ENCODE results near the gene RASGEF1C. TPM values are rescaled to one million over a fixed set of nuclear protein-coding genes. Genes with fewer than 3 reads are reported as not detected.

RASGEF1C gene
- total RNA-seq, 1 donor from 2014 or later, result not detected

DNA sequence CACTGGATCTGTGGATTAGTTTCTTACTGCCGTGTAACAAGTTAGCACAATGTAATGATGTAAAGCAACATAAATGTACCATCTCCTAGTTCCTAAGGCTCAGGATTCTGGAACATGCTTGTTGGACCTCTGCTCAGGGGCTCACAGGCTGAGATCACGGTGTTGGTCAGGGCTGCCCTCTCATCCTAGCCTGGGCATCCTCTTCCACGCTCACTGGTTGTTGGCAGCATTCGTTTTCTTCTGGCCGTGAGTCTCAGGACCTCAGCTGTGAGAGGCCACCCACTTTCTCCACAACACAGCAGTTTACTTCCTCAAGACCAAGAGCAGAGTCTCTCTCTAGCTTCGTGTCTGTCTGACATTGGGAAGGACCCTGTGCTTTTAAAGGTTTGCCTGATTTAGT lies 17.3 kb downstream of the RASGEF1C start:
- DNase-seq (ENCODE audit: extremely low read depth, low read depth, low spot score), result no peak

DNA sequence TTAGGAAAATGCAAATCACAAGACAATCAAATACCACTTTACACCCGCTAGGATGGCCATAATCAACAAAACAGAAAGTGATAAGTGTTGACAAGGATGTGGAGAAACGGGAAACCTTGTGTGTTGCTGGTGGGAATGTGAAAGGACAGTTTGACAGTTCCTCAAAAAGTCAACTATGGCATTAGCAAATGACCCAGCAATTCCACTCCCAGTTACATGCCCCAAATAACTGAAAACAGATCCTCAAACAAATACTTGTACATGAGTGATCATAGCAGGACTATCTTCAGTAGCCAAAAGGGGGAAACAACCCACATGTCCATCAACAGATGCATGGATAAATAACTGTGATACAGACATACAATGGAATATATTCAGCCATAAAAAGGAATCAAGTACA lies 21.2 kb downstream of the RASGEF1C start:
- DNase-seq (ENCODE audit: extremely low read depth, low read depth, low spot score), result no peak

- DNase-seq (ENCODE audit: extremely low read depth, low read depth, low spot score), result no peak
Observed at GRCh38 chr5:180180846-180181245, 28.2 kb downstream of the RASGEF1C start.

- DNase-seq (ENCODE audit: extremely low read depth, low read depth, low spot score), result no peak
Observed at GRCh38 chr5:180180421-180180820, 28.6 kb downstream of the RASGEF1C start.

DNA sequence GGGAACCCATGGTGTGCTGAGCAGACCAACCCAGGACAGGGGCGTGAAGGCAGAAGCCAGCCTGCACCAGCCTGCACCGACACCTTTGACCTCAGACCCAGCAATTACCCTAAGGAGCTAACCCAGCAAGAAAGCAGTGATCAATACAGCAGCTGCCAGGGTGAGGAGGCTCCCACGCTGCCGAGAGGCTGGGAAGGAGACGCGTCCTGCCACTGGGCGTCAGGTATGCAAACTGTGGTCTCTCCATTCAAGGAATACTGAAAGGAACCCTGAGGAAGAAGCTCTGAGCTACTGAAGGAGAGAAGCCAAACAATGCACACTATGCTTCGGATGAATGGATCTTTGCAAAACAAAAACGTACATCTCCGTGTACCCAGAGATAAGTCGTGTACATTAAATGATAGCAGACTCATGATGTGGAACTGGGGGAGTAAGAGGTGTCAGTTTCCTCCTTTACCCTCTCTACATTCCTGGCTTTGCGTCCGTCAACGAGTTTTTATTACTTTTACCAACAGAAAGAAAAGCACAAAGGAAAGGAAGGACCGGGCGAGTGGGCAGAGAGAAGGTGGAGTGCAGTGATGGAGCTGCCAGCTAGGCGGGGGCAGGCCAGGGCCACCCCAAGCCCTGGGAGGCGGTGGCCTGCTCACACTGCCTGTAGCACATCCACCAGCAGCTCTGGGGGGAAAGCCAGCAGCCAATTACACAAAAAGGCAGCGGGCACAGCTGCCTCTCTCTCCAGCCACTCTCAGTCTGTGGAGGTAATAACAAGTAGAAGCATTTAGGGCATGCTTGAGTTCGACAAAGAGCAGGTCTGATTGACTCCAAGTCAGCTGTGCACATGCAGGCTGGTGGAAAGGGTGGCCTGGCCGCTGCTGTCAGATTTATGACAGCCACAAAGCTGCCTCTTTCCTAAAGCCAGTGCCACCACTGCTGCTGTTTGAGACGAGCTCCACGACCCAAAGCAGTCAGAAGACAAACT lies 29.3 kb downstream of the RASGEF1C start:
- no peak for DNase-seq (ENCODE audit: extremely low read depth, low read depth, low spot score)

DNA sequence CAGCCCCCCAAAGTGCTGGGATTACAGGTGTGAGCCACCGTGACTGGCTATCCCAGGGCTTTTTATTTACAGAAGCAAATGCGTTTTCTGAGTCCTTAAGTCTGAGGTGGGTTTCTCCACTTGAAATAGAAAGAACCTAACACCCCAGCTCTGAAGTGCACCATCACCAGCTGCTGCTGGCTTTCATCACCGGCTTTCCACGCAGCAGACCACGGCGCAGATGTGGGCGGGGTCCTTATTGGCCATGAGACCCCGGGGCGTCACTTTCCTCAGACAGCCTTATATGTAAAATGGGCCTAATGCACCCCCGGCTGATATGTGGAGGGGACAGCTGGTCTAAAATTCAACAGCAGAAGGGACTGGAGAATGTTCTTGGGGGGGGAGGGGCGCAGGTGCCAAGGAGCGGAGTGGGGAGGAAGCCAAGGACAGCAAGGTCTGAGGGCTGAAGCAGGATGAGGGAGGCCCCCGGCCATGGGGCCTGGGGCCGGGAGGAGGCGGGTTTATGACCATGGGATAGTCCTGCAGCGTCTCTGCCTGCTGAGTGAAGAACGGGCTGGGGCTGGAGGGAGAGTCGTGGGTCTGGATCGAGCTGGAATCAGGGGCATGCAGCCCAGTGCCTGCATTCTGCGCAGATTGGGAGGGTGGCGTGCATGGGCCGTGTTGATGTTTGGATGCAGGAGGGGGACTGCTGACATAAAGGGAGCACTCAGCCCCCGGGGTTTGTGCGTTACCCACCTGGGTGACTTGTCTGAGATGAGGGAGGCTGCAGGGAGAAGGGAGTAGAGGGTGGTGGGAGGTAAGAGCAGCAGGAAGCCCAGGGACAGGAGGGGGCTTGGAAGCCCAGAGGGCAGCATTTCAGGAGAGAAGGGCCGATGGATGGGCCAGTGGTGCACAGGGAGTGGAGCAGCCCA lies 30.2 kb downstream of the RASGEF1C start:
- no peak for DNase-seq (ENCODE audit: extremely low read depth, low read depth, low spot score)

DNA sequence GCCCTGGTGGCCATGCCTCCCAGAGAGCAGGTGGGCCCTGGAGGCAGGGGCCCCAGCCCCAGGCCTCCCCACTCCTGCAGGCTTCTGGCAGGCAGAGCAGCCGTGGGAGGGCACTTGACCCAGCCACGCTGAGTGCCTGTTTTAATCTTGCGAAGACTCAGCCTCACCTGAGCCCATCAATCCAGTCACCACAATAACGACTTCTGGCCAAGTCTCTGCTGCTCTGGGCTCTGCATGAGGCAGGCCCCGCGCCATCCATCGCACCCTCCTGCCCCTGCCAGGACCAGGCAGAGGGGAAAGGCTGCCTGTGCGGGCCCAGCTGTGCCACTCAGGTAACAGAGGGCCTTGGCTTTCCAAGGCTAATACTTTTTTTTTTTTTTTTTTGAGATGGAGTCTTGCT lies 32.8 kb downstream of the RASGEF1C start:
- DNase-seq (ENCODE audit: extremely low read depth, low read depth, low spot score), result no peak

DNA sequence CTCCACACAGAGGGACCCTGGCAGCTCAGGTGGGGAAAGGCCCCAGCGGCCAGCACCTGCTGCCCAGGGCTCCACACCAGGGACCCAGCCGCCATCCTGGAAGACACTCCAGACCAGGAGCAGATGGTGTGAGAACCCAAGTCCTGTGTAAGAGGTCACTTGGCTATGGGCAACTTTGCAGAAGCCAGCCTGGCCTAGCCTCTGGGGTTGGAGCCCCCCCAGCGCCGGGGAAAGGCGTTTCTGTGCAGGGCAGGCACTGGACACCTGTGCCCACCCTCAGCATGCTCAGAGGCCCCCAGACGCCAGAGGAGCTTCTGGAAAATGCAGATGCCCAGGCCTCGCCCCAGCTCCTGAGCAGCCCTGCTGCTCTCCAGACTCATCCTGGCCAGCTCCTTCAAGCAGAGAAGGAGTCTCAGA lies 34.0 kb downstream of the RASGEF1C start:
- no peak for DNase-seq (ENCODE audit: extremely low read depth, low read depth, low spot score)

DNA sequence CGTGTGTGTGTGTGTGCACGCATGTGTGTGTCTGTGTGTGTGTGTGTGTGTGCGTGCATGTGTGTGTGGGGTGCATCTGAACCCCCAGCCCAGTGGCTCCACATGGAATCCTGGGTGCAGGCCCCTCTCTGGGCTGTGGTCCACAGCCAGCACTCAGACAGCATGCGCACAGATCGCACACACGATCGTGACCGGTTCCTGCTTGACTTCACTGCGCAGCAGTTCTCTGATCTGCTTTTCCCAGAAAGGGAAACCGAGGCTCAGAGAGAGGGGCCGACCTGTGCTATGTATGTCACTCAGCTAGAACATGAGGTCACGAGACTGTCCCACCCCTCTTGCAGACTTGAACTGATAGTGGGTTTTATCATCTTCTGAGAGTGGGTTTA lies 34.4 kb downstream of the RASGEF1C start:
- no peak for DNase-seq (ENCODE audit: extremely low read depth, low read depth, low spot score)

- DNase-seq (ENCODE audit: extremely low read depth, low read depth, low spot score), result no peak
Observed at GRCh38 chr5:180173875-180174586, 35.0 kb downstream of the RASGEF1C start.

- no peak for DNase-seq (ENCODE audit: extremely low read depth, low read depth, low spot score)
Observed at GRCh38 chr5:180173198-180173544, 35.8 kb downstream of the RASGEF1C start.

- DNase-seq (ENCODE audit: extremely low read depth, low read depth, low spot score), result no peak
Observed at GRCh38 chr5:180172447-180173197, 36.4 kb downstream of the RASGEF1C start.

- DNase-seq (ENCODE audit: extremely low read depth, low read depth, low spot score), result no peak
Observed at GRCh38 chr5:180171568-180172094, 37.4 kb downstream of the RASGEF1C start.

GRCh38 chr5:180170810-180171567 lies 38.0 kb downstream of the RASGEF1C start:
- DNase-seq (ENCODE audit: extremely low read depth, low read depth, low spot score), result no peak

DNA sequence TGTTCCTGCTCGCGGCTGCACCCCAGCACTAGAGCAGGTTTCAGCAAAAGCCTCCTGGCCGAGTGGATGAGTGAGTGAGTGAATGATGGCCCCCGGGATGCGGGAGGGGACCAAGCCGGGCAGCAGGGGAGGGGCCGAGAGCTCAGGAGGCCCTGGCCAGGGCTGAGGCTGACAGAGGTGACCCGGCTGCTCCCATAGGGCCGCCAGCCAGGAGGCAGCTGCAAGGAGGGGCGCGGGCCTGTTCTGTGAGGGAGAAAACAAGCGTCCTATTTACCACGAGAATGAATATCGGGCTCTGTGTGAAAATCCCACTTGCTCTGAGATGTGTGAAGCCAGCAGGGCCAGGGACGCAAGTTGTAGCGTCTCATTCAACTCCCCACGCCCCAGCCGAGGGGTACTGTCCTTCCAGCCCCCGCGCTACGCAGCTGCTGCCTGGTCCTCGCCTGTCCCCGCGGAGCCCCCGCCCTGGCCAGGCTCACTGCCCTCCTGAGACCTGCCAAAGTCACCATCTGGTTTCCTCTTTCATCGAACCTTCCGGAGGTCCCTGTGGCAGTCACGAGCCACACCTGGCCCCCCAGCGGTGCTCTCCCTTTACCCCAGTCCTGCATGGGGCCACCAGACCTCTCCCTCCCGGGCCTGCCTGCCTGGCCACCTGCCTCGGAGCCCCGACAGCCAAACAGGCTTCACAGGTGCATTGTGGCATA lies 38.8 kb downstream of the RASGEF1C start:
- DNase-seq (ENCODE audit: extremely low read depth, low read depth, low spot score), result no peak

GRCh38 chr5:180169248-180170105 lies 39.5 kb downstream of the RASGEF1C start:
- no peak for DNase-seq (ENCODE audit: extremely low read depth, low read depth, low spot score)

DNA sequence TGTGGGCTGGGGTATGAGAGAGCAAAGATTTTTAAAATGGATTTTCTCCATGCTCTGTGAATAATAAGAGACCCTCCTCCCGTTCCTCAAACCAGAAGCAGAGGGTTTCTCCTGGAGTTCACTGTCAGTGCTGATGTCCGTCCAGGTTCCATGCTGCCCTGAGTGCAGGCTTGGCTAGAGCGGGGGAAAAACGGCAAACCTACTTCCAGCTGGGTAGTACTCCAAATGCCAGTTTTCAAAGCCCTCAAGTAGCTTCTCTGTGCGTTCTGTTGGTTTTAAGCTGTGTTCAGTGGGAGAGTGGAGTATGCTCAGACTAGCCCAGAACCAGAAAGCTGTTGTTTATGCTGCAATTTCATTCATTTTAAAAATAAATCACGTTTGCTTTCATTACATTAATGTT lies 40.3 kb downstream of the RASGEF1C start:
- no peak for DNase-seq (ENCODE audit: extremely low read depth, low read depth, low spot score)

DNA sequence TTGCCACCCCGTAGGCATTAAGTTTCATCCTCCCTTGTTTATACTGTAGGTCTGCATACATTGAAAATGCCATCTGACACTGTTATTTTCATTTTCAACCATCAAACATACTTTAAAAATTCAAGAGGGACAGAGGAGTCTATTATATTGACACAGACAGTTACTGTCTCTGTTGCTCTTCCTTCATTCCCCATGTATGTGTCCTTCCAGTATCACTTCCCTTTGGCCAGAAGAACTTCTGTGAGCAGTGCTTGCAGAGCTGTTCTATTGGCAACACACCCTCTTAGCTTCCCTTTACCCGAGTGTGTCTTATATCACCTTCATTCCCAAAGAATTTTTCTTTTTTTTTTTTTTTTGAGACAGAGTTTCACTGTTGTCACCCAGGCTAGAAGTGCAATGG lies 42.8 kb downstream of the RASGEF1C start:
- no peak for DNase-seq (ENCODE audit: extremely low read depth, low read depth, low spot score)
